Measurements from ENCODE around the gene MYOM3.

Gene MYOM3

DNA sequence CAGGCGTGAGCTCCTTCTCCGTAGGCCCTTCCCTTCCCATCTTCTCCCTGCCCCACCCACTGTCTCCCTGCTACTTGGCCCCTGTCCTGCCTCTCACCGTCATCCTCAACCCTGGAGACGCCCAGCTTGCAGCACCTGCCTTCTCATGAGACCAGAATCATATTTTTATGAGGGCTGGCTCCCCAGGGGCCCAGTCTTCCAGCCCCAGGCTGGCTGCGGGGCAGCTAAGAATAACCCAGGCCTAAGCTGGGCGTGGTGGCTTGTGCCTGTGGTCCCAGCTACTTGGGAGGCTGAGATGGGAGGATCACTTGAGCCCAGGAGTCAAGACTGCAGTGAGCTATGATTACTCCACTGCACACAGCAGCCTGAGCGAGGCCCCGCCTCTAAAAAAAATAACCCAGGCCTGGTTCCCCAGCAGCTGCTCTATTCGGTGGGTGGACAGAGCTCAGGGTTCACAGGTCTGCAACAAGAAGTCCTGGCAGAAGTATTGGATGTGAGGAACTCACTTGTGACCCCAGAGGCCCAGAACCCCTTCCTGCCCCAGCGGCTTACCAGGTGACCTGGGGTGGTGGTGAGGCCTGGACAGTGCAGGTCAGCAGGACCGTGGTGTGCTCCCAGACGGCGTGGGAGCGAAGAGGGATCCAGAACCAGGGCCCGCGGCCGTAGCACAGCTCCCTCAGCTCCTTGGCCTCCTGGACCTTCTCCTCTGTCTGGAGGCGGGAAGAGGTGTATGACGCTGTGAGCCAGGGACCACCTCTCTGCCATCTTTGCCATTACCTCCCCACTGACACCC lies 6.4 kb downstream of the MYOM3 start:
- no peak overlapping the region for H3K27ac Mint-ChIP-seq (ENCODE audit: low read depth)
- no peaks in the 10 kb centered on the region for H3K36me3 Mint-ChIP-seq (ENCODE audit: insufficient read depth)
- no peak for DNase-seq (ENCODE audit: low spot score in 2 of 2)
- H3K9me3 Mint-ChIP-seq: no peaks in the 10 kb centered on the region
- no peaks in the 10 kb centered on the region for H3K27me3 Mint-ChIP-seq
- H3K4me3 Mint-ChIP-seq: no peak overlapping the region
- no peaks in the 10 kb centered on the region for H3K4me1 Mint-ChIP-seq
- no peak for ATAC-seq (replicated peaks; ENCODE audit: extremely low read depth, poor library complexity, severe bottlenecking)

DNA sequence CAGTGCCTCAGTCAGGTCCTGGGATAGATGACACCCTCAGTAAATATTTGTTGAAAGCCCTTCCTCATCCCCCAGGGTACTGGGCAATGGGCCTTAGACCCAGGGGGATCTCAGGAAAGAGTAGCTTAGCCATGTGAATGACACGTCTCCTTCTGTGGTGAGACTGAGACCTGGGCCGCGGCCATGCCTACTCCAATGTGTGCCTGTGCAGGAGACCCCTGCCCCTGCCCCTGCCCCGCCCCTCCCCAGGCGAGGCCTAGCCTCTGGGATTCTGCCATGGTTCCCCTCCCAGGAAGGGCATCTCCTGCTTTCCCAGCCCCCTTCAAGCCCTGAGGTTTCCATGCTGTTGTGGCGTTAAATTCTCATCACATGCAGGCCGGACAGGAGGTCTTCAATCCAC lies 7.1 kb downstream of the MYOM3 start:
- DNase-seq (ENCODE audit: low spot score in 2 of 2): no peak
- Mint-ChIP-seq H3K9me3 (no peaks in the 10 kb centered on the region), H3K4me3 (no peak overlapping the region), H3K27ac (ENCODE audit: low read depth) (no peak overlapping the region), H3K4me1 (no peaks in the 10 kb centered on the region), H3K36me3 (ENCODE audit: insufficient read depth) (no peaks in the 10 kb centered on the region), H3K27me3 (no peaks in the 10 kb centered on the region)
- no peak for ATAC-seq (replicated peaks; ENCODE audit: extremely low read depth, poor library complexity, severe bottlenecking)

DNA sequence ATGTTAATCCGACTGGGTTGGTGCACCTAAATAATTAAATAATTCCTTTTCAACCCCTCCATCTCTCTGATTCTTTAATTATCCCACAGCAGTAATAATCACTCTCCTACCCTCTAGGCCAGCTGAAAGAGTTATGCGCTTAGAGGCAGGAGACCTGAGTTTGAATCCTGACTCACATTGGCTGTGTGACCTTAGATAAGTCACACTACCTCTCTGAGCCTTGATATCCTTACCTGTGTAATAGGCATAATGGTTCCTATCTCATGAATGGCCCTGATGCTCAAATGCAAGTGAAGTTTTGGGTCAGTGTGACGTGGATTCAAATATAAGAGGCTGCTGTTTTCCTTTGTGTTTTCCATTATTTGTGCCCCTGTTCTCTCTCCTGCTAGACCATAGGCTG lies 8.1 kb downstream of the MYOM3 start:
- no peaks in the 10 kb centered on the region for H3K36me3 Mint-ChIP-seq (ENCODE audit: insufficient read depth)
- H3K27me3 Mint-ChIP-seq: no peaks in the 10 kb centered on the region
- no peaks in the 10 kb centered on the region for H3K9me3 Mint-ChIP-seq
- ATAC-seq (replicated peaks; ENCODE audit: extremely low read depth, poor library complexity, severe bottlenecking): no peak
- no peak overlapping the region for H3K4me3 Mint-ChIP-seq
- H3K27ac Mint-ChIP-seq (ENCODE audit: low read depth): no peak overlapping the region
- no peaks in the 10 kb centered on the region for H3K4me1 Mint-ChIP-seq
- DNase-seq (ENCODE audit: low spot score in 2 of 2): no peak

DNA sequence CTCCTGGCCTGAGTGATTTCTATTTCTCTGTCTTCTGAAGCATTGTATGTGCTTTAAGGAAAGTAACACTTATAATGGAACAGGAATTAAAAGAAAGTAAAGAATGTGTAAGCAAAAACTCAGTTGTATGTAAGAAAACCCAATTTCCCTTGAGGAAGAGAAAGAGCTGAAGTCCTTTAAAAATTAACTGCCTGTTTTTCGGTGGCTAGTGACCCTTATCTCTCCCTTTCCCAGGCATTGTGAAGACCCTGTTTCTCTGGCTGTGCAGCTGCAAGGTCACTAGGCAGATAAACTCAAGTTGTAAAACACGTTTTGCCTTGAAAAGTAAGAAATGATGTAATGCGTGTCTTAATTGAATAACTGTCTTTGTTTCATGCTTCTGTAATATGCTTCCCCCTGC lies 8.5 kb downstream of the MYOM3 start:
- no peaks in the 10 kb centered on the region for H3K4me1 Mint-ChIP-seq
- no peak overlapping the region for H3K4me3 Mint-ChIP-seq
- no peak for ATAC-seq (replicated peaks; ENCODE audit: extremely low read depth, poor library complexity, severe bottlenecking)
- no peaks in the 10 kb centered on the region for H3K9me3 Mint-ChIP-seq
- H3K36me3 Mint-ChIP-seq (ENCODE audit: insufficient read depth): no peaks in the 10 kb centered on the region
- DNase-seq (ENCODE audit: low spot score in 2 of 2): no peak
- no peaks in the 10 kb centered on the region for H3K27me3 Mint-ChIP-seq
- H3K27ac Mint-ChIP-seq (ENCODE audit: low read depth): no peak overlapping the region

DNA sequence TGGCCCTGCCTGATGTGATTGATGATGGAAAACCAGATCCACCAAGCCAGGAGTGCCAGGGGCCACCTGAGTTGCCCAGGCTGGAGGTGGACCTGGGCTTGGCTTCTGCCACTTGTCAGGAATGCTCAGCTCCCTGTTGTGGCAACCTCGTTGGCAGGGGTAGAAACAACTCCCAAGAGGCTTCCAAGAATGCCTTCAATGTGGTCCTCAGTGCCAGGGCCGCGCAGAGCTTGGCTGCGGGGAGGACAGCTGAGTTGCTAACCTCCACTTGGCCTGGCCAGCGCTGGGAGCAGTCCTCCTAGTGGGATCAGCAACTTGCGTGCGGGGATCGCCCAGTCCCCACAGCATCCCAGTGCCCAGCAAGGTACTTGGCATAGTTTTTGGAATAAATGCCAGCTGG lies 9.0 kb downstream of the MYOM3 start:
- Mint-ChIP-seq H3K36me3 (ENCODE audit: insufficient read depth) (no peaks in the 10 kb centered on the region), H3K4me3 (no peak overlapping the region), H3K9me3 (no peaks in the 10 kb centered on the region), H3K27me3 (no peaks in the 10 kb centered on the region), H3K27ac (ENCODE audit: low read depth) (no peak overlapping the region), H3K4me1 (no peaks in the 10 kb centered on the region)
- ATAC-seq (replicated peaks; ENCODE audit: extremely low read depth, poor library complexity, severe bottlenecking) (no peak), DNase-seq (ENCODE audit: low spot score in 2 of 2) (no peak)

DNA sequence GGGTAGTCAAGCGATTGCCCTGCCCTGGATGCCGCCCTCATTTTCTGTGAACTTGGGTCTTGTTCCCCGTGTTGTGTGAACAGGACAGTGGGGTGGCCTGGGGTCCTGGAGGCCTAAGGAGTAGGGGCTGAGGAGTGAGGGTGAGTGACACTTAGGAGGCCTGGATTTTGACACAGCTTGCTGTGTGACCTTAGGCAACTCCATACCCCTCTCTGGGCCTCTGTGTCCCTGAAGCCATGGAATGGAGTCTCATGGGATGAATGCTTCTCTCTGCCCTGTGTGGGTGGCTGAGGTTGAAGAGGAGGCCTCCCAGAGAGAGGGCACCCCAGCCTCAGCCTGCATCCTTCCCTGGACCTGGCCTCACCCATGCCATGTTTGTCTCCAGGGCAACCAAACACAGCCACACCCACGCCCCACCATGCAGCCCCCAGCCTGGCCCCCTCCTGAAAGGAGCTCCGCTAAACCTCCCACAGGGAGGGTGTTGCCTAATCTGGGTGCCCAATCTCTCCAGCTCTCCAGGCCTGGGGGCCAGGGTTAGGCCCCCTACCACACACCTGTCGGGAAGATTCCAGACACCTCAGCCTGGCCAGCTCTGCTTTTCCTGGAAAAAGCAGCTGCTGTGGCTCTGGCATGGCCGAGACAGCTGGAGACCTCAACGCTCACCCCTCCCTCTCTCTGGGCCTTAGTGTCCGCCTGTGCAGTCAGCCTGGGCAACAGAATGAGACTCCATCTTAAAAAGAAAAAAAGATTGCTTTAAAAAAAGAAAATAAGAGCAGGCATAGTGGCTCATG lies 9.9 kb downstream of the MYOM3 start:
- DNase-seq (ENCODE audit: low spot score in 2 of 2) (no peak), ATAC-seq (replicated peaks; ENCODE audit: extremely low read depth, poor library complexity, severe bottlenecking) (no peak)
- Mint-ChIP-seq H3K36me3 (ENCODE audit: insufficient read depth) (no peaks in the 10 kb centered on the region), H3K9me3 (no peaks in the 10 kb centered on the region), H3K4me1 (no peaks in the 10 kb centered on the region), H3K4me3 (no peak overlapping the region), H3K27ac (ENCODE audit: low read depth) (no peak overlapping the region), H3K27me3 (no peaks in the 10 kb centered on the region)

DNA sequence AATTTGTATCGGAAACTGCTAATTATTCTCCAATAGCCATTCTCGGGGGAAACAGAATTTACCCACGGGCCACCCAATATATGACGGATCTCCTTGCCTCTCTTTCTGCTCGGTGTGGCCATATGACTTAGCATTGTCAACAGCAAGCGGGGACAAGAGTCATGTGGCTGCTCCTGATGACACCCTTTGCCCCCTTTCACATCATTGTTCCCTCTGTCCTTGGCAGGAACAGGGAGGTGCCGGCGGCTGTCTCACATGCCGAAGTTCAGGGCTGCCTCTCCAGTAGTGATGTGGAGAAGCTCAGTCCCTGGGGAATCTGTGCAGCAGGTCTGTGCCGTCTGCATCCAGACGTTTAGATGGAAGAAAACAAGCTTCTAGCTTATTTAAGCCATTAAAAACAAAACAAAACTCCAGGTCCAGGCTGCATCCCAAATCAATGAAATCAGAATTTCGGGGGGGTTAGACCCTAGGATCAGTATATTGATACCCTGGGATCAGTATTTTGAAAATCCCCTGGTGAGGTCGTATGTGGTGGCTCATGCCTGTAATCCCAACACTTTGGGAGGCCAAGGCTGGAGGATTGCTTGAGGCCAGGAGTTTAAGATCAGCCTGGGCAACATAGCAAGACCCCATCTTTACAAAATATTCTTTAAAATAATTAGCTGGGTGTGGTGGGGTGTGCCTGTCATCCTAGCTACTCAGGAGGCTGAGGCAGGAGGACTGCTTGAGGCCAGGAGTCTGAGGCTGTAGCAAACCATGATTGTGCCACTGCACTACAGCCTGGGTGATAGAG lies 10.8 kb downstream of the MYOM3 start:
- peaks cover 5% of the 10 kb centered on the region for H3K27me3 Mint-ChIP-seq
- H3K36me3 Mint-ChIP-seq (ENCODE audit: insufficient read depth): no peaks in the 10 kb centered on the region
- H3K4me1 Mint-ChIP-seq: no peaks in the 10 kb centered on the region
- ATAC-seq (replicated peaks; ENCODE audit: extremely low read depth, poor library complexity, severe bottlenecking) (no peak), DNase-seq (ENCODE audit: low spot score in 2 of 2) (no peak)
- no peak overlapping the region for H3K27ac Mint-ChIP-seq (ENCODE audit: low read depth)
- no peak overlapping the region for H3K4me3 Mint-ChIP-seq
- H3K9me3 Mint-ChIP-seq: no peaks in the 10 kb centered on the region

DNA sequence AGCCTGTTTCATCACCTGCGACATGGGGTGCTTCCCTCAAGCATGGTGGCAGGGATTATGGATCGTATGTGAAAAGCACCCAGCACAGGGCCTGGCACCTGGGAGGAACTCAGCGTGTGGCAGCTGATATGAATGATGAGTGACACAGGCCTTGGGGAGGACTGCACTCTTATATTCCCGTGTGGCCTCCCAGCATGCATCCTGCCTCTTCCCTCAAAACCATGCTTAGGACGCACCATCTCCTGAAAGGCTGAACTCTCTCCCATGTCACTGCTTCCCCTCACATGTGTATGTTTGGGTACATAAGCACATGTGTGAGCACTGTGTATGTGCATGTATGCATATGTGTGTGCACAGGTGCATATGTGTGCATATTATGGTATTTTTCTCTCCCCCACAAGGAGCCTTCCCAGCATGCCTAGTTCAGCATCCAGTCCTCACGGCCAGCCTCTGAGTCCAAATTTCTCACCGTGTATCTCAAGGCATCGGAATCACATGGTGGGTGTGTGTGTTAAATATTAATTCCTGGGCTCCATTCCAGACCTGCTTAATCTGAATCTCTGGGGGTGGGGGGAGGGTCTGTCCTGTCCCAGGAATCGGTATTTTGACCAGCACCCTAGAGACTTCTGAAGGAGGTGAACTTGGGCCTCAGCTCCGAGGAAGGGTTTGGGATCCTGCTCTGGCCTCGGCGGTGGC lies 12.8 kb downstream of the MYOM3 start:
- Mint-ChIP-seq H3K36me3 (ENCODE audit: insufficient read depth) (no peaks in the 10 kb centered on the region), H3K27ac (ENCODE audit: low read depth) (no peak overlapping the region), H3K4me3 (no peak overlapping the region), H3K4me1 (no peaks in the 10 kb centered on the region), H3K9me3 (no peaks in the 10 kb centered on the region), H3K27me3 (peaks cover 20% of the 10 kb centered on the region)
- ATAC-seq (replicated peaks; ENCODE audit: extremely low read depth, poor library complexity, severe bottlenecking) (no peak), DNase-seq (ENCODE audit: low spot score in 2 of 2) (no peak)

DNA sequence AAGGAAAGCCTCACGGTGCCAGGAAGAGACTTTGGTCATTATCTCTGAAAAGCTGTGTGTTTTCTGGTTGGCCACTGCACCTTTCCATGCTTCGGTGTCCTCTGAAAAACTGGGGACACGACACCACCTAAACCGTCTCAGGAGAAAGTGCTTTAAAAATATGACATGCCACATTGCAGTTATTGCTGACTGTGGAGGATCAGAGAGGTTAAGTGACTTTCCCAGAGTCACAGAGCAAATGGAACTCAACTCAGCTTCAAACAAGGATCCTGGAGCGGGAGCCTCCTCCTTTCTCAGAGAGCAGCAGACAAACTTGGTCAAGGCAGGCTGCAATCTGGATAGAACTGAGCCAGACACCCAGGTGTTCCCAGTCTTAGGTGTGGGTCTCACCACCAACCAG lies 13.8 kb downstream of the MYOM3 start:
- ATAC-seq (replicated peaks; ENCODE audit: extremely low read depth, poor library complexity, severe bottlenecking): no peak
- DNase-seq (ENCODE audit: low spot score in 2 of 2): no peak
- Mint-ChIP-seq H3K4me3 (no peak overlapping the region), H3K9me3 (no peaks in the 10 kb centered on the region), H3K36me3 (ENCODE audit: insufficient read depth) (no peaks in the 10 kb centered on the region), H3K4me1 (no peaks in the 10 kb centered on the region), H3K27ac (ENCODE audit: low read depth) (no peak overlapping the region), H3K27me3 (peaks cover 27% of the 10 kb centered on the region)

DNA sequence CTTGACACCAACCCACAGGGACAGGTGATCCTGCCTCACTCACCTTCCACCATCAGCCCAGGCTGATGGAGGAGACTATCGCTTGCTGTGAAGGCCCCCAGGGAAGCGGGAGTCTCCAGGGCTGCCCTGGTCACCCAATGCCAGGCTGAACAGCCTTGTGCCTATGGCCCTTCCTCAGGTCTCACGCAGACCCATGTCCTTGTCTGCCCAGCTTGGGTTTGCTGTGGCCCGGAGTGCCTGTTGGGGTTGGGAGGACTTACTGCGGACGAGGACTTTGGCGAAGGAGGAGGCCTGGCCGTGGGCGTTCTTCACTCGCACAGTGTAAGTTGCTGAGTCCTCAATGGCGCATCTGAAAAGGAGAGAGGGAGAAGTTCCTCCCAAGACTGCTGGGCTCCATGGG lies 14.3 kb downstream of the MYOM3 start:
- ATAC-seq (replicated peaks; ENCODE audit: extremely low read depth, poor library complexity, severe bottlenecking): no peak
- H3K9me3 Mint-ChIP-seq: no peaks in the 10 kb centered on the region
- no peak overlapping the region for H3K27ac Mint-ChIP-seq (ENCODE audit: low read depth)
- no peaks in the 10 kb centered on the region for H3K36me3 Mint-ChIP-seq (ENCODE audit: insufficient read depth)
- peaks cover 31% of the 10 kb centered on the region for H3K27me3 Mint-ChIP-seq
- no peaks in the 10 kb centered on the region for H3K4me1 Mint-ChIP-seq
- H3K4me3 Mint-ChIP-seq: no peak overlapping the region
- DNase-seq (ENCODE audit: low spot score in 2 of 2): no peak

DNA sequence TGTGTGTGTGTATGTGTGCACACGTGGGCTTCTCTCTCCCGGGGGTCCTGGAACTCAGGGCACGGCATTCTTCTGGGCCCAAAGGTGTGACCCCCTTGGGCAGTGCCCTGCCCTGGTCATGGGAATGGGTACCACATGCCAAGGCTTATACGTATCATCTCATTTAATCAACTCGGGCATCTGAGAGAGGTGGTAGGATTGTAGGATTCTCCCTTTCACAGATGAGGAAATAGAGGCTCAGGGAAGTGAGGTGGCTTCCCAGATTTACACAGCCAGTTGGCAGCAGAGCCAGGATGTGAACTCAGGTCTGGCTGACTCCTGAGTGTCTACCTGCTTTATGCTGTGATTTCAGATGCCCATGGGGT lies 15.2 kb downstream of the MYOM3 start:
- DNase-seq (ENCODE audit: low spot score in 2 of 2) (no peak), ATAC-seq (replicated peaks; ENCODE audit: extremely low read depth, poor library complexity, severe bottlenecking) (no peak)
- no peaks in the 10 kb centered on the region for H3K9me3 Mint-ChIP-seq
- no peaks in the 10 kb centered on the region for H3K36me3 Mint-ChIP-seq (ENCODE audit: insufficient read depth)
- H3K27ac Mint-ChIP-seq (ENCODE audit: low read depth): no peak overlapping the region
- no peaks in the 10 kb centered on the region for H3K4me1 Mint-ChIP-seq
- H3K4me3 Mint-ChIP-seq: no peak overlapping the region
- H3K27me3 Mint-ChIP-seq: peaks cover 31% of the 10 kb centered on the region

DNA sequence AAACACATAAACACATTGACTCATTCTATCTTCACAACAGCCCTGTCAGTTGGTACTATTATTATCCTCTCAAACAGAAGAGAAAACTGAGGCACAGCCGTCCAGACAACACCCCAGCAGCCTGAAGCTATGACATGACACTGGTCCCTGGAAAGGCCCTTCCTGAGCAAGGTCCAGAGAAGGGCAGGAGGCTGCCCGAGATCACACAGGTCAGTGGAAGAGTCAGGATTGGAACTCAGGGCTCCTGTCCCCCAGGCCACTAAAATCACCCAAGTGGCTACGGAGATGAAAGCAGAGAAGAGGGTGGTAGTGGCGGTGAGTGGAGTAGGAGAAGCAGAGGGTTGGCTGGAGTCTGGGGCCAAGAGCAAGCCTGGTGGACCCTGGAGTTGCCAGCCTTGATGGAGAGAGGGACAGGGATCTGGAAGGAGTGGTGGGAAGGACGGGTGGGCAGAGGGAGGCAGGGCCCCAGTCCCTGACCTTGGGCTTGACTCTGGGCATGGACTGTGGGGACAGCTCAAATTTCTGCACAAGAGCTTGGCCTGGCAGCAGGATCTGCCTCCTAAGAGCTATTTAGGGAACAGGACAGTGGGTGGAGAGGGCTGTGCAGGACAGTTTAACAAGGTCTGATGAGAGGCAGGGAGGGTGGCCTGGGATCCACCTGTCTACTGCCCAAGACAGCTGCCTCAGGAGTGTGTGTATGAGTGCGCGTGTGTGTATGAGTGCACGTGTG lies 15.8 kb downstream of the MYOM3 start:
- H3K27me3 Mint-ChIP-seq: peaks cover 31% of the 10 kb centered on the region
- H3K9me3 Mint-ChIP-seq: no peaks in the 10 kb centered on the region
- no peak overlapping the region for H3K27ac Mint-ChIP-seq (ENCODE audit: low read depth)
- DNase-seq (ENCODE audit: low spot score in 2 of 2): no peak
- no peaks in the 10 kb centered on the region for H3K4me1 Mint-ChIP-seq
- H3K36me3 Mint-ChIP-seq (ENCODE audit: insufficient read depth): no peaks in the 10 kb centered on the region
- no peak for ATAC-seq (replicated peaks; ENCODE audit: extremely low read depth, poor library complexity, severe bottlenecking)
- no peak overlapping the region for H3K4me3 Mint-ChIP-seq

Measured in central memory CD8-positive, alpha-beta T cell (primary cell).